HepG2 (cell line): Measurements from ENCODE around the gene SNHG17. TPM values are rescaled to one million over a fixed set of nuclear protein-coding genes. Genes with fewer than 3 reads are reported as not detected.

Experiments used
- BCL6 ChIP-seq: IDR thresholded peaks from 2 replicates; pipeline ENCODE4 v1.6.1; 2016; ENCODE audit warnings: missing genetic modification reagents, missing compliant biosample characterization
- EED ChIP-seq: sonication (generic); formaldehyde crosslinking; IDR thresholded peaks from 2 replicates; pipeline ENCODE4 v1.5.0; 2020; ENCODE audit warnings: mild to moderate bottlenecking, missing genetic modification reagents
- ETV5 ChIP-seq: IDR thresholded peaks from 2 replicates; pipeline ENCODE4 v1.6.1; 2018; ENCODE audit warnings: missing biosample characterization, missing genetic modification reagents, inconsistent platforms, borderline replicate concordance
- FOSL1 ChIP-seq: sonication (generic); formaldehyde crosslinking; IDR thresholded peaks from 2 replicates; pipeline ENCODE4 v1.9.0; 2021; ENCODE audit warnings: missing genetic modification reagents, borderline replicate concordance
- KDM5A ChIP-seq: fragments of 200-600 bp; sonication (generic); IDR thresholded peaks from 2 replicates; pipeline ENCODE4 v1.7.0; 2018; ENCODE audit warnings: antibody characterized with exemption, mild to moderate bottlenecking, low read length, borderline replicate concordance
- MZF1 ChIP-seq: sonication (generic); formaldehyde crosslinking; IDR thresholded peaks from 2 replicates; pipeline ENCODE4 v1.8.1; 2023; ENCODE audit warnings: mild to moderate bottlenecking, missing genetic modification reagents, borderline replicate concordance
- PHF21A ChIP-seq: sonication (generic); formaldehyde crosslinking; IDR thresholded peaks from 2 replicates; pipeline ENCODE4 v1.5.0; 2020; ENCODE audit warnings: mild to moderate bottlenecking, missing genetic modification reagents
- SALL2 ChIP-seq: sonication (generic); formaldehyde crosslinking; IDR thresholded peaks from 2 replicates; pipeline ENCODE4 v1.8.1; 2023; ENCODE audit warnings: mild to moderate bottlenecking, missing genetic modification reagents, inconsistent platforms
- SIX1 ChIP-seq: sonication (generic); formaldehyde crosslinking; IDR thresholded peaks from 2 replicates; pipeline ENCODE4 v1.4.0; 2020; ENCODE audit warnings: missing genetic modification reagents, borderline replicate concordance
- TBX3 ChIP-seq: fragments of 450-650 bp; IDR thresholded peaks from 2 replicates; pipeline ENCODE4 v1.6.1; 2017; ENCODE audit warnings: antibody characterized with exemption, mild to moderate bottlenecking, inconsistent platforms, borderline replicate concordance
- TMF1 ChIP-seq: sonication (generic); formaldehyde crosslinking; IDR thresholded peaks from 2 replicates; pipeline ENCODE4 v1.8.1; 2022; ENCODE audit warnings: low read depth, missing genetic modification reagents
- ZC3H13 ChIP-seq: sonication (generic); formaldehyde crosslinking; IDR thresholded peaks from 2 replicates; pipeline ENCODE4 v1.8.1; 2023; ENCODE audit warnings: mild to moderate bottlenecking, missing genetic modification reagents, moderate library complexity
- ZFP90 ChIP-seq: sonication (generic); formaldehyde crosslinking; IDR thresholded peaks from 2 replicates; pipeline ENCODE4 v1.8.0; 2022; ENCODE audit warnings: missing genetic modification reagents, mild to moderate bottlenecking, inconsistent platforms, borderline replicate concordance
- ZNF550 ChIP-seq: sonication (generic); formaldehyde crosslinking; IDR thresholded peaks from 2 replicates; pipeline ENCODE4 v1.4.0; 2020; ENCODE audit warnings: mild to moderate bottlenecking, missing genetic modification reagents, borderline replicate concordance
- ZNF556 ChIP-seq: sonication (generic); formaldehyde crosslinking; IDR thresholded peaks from 2 replicates; pipeline ENCODE4 v1.4.0; 2020; ENCODE audit warnings: mild to moderate bottlenecking, missing genetic modification reagents, borderline replicate concordance
- ZZZ3 ChIP-seq: sonication (generic); formaldehyde crosslinking; IDR thresholded peaks from 2 replicates; pipeline ENCODE4 v1.4.0; 2020; ENCODE audit warnings: missing genetic modification reagents, mild to moderate bottlenecking, borderline replicate concordance
- polyA plus RNA-seq, 8 experiments: library from polyadenylated mRNA; depleted of rRNA in 3 of 8; stranded (reverse) in 7 of 8; unstranded in 1 of 8; fragments of >200 nt; fragmentation: Illumina TruSeq in 4 of 8; extraction: Trizol in 4 of 8; gene quantifications; 2 replicates each; pipeline versions ENCODE4 v1.2.1 to v1.2.3, GENCODE V29; 2011 to 2016; ENCODE audit warnings: low read depth in 4 of 8, missing spikeins in 1 of 8, mixed read lengths in 1 of 8; ENCODE audit not compliant: insufficient read depth in 1 of 8
- total RNA-seq, 5 experiments: library from RNA; depleted of rRNA; stranded (reverse); fragments of >200 nt; fragmentation: Illumina TruSeq; extraction: Trizol; gene quantifications; 2 replicates each; pipeline ENCODE4 v1.2.3, GENCODE V29; 2016; ENCODE audit warnings: low read depth in 1 of 5
- TF ChIP-seq, protein P1 (sequence below): sonication (generic); formaldehyde crosslinking; IDR thresholded peaks from 2 replicates; pipeline ENCODE4 v1.5.0; 2020; ENCODE audit warnings: missing genetic modification reagents
- TF ChIP-seq, protein P2 (sequence below): sonication (generic); formaldehyde crosslinking; IDR thresholded peaks from 2 replicates; pipeline ENCODE4 v1.5.0; 2020; ENCODE audit warnings: mild to moderate bottlenecking, missing genetic modification reagents
- TF ChIP-seq, protein P3 (sequence below): sonication (generic); formaldehyde crosslinking; IDR thresholded peaks from 2 replicates; pipeline ENCODE4 v1.5.1; 2020; ENCODE audit warnings: mild to moderate bottlenecking, missing genetic modification reagents, borderline replicate concordance
- TF ChIP-seq, protein P4 (sequence below): IDR thresholded peaks from 2 replicates; pipeline ENCODE4 v1.6.1; 2012; ENCODE audit warnings: inconsistent platforms
- TF ChIP-seq, protein P5 (sequence below): IDR thresholded peaks from 2 replicates; pipeline ENCODE4 v1.6.1; 2016
- TF ChIP-seq, protein P6 (sequence below): sonication (generic); formaldehyde crosslinking; IDR thresholded peaks from 2 replicates; pipeline ENCODE4 v1.4.0; 2020; ENCODE audit warnings: missing genetic modification reagents; ENCODE audit errors: not compliant biosample characterization

The SNHG17 gene
- total and polyA plus RNA-seq, 2 of the 13 experiments (the other 11 are each of a cell fraction or from before 2014, with no cell fraction given): 26.2 to 41.2 TPM

DNA sequence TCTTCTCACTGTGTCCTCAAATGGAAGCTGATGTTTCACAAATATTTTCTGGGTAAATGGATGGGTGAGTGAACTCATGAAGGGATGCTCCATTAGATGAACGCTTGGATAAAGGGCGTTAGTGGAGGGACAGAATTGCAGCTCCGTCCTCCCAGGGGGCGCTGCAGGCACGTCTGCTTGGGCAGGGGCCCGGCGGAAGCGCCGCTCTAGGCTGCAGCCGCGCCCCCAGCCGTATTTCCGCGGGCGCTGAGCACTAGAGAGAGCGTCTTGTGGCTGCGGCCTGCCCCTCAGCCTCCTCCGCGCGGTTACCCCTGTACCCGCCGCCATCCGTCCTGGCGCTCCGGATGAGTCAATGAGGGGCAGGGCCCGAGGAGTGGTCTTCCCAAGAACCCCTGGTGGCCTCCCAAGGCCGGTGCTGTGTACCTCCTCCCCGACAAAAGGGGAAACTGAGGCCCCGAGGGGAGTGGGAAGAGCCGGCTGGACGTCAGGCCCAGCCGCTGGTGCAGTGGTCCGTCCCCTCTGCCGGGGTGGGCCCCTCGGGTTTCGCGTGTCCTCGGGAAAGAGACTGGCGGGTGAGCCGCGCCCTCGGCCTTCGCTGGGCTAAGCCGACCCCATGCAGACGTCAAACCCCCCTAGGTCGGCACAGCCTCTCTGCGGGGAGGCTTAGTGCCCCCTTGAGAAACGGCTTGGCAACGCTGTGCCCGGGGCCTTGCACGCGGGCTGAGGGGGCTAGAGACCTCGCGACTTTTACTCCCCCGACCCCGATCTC is 11.5 kb upstream of the SNHG17 start (continued):
- TF ChIP-seq, protein P1, sequence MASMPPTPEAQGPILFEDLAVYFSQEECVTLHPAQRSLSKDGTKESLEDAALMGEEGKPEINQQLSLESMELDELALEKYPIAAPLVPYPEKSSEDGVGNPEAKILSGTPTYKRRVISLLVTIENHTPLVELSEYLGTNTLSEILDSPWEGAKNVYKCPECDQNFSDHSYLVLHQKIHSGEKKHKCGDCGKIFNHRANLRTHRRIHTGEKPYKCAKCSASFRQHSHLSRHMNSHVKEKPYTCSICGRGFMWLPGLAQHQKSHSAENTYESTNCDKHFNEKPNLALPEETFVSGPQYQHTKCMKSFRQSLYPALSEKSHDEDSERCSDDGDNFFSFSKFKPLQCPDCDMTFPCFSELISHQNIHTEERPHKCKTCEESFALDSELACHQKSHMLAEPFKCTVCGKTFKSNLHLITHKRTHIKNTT (CRISPR knock-in tag): peak; percentile 40; the same call in 1 of the 2 replicates
- TF ChIP-seq PHF21A (CRISPR knock-in tag) (peak; percentile 83), EED (peak; percentile 99), SIX1 (CRISPR knock-in tag) (peak; percentile 74; the same call in 1 of the 2 replicates), ZZZ3 (CRISPR knock-in tag) (peak; percentile 100), ETV5 (CRISPR knock-in tag) (peak; percentile 95), BCL6 (CRISPR knock-in tag) (peak; percentile 87), SALL2 (CRISPR knock-in tag) (peak; percentile 99), TMF1 (peak; percentile 83; the same call in 1 of the 2 replicates), MZF1 (CRISPR knock-in tag) (peak; percentile 98; the same call in 1 of the 2 replicates), ZFP90 (CRISPR knock-in tag) (peak; percentile 87; the same call in 1 of the 2 replicates), ZC3H13 (CRISPR knock-in tag) (peak; percentile 86), FOSL1 (CRISPR knock-in tag) (peak; percentile 49; the same call in 1 of the 2 replicates), ZNF550 (CRISPR knock-in tag) (no peak), KDM5A (peak; percentile 91), TBX3 (no peak; the same call in 1 of the 2 replicates), ZNF556 (CRISPR knock-in tag) (peak; percentile 99)
- TF ChIP-seq, protein P2, sequence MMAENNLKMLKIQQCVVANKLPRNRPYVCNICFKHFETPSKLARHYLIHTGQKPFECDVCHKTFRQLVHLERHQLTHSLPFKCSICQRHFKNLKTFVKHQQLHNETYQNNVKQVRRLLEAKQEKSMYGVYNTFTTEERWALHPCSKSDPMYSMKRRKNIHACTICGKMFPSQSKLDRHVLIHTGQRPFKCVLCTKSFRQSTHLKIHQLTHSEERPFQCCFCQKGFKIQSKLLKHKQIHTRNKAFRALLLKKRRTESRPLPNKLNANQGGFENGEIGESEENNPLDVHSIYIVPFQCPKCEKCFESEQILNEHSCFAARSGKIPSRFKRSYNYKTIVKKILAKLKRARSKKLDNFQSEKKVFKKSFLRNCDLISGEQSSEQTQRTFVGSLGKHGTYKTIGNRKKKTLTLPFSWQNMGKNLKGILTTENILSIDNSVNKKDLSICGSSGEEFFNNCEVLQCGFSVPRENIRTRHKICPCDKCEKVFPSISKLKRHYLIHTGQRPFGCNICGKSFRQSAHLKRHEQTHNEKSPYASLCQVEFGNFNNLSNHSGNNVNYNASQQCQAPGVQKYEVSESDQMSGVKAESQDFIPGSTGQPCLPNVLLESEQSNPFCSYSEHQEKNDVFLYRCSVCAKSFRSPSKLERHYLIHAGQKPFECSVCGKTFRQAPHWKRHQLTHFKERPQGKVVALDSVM (CRISPR knock-in tag): peak; percentile 75
- TF ChIP-seq, protein P3, sequence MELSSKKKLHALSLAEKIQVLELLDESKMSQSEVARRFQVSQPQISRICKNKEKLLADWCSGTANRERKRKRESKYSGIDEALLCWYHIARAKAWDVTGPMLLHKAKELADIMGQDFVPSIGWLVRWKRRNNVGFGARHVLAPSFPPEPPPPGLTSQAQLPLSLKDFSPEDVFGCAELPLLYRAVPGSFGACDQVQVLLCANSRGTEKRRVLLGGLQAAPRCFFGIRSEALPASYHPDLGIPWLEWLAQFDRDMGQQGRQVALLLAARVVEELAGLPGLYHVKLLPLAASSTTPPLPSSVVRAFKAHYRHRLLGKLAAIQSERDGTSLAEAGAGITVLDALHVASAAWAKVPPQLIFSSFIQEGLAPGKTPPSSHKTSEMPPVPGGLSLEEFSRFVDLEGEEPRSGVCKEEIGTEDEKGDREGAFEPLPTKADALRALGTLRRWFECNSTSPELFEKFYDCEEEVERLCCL (CRISPR knock-in tag): peak; percentile 98
- TF ChIP-seq, protein P4, sequence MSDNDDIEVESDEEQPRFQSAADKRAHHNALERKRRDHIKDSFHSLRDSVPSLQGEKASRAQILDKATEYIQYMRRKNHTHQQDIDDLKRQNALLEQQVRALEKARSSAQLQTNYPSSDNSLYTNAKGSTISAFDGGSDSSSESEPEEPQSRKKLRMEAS: peak; percentile 96
- TF ChIP-seq, protein P5, sequence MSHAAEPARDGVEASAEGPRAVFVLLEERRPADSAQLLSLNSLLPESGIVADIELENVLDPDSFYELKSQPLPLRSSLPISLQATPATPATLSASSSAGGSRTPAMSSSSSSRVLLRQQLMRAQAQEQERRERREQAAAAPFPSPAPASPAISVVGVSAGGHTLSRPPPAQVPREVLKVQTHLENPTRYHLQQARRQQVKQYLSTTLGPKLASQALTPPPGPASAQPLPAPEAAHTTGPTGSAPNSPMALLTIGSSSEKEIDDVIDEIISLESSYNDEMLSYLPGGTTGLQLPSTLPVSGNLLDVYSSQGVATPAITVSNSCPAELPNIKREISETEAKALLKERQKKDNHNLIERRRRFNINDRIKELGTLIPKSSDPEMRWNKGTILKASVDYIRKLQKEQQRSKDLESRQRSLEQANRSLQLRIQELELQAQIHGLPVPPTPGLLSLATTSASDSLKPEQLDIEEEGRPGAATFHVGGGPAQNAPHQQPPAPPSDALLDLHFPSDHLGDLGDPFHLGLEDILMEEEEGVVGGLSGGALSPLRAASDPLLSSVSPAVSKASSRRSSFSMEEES (CRISPR knock-in tag): peak; percentile 91
- TF ChIP-seq, protein P6, sequence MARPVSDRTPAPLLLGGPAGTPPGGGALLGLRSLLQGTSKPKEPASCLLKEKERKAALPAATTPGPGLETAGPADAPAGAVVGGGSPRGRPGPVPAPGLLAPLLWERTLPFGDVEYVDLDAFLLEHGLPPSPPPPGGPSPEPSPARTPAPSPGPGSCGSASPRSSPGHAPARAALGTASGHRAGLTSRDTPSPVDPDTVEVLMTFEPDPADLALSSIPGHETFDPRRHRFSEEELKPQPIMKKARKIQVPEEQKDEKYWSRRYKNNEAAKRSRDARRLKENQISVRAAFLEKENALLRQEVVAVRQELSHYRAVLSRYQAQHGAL: peak; percentile 56
